OCI-LY3 (cell line): ENCODE data around the gene FERMT2.

ENCODE experiments used
- H2AFZ ChIP-seq: fragments of 200-600, 300-600 bp; shearing (Covaris generic); 2 replicates; pipeline ENCODE4 v1.6.0; 2014; ENCODE audit warnings: antibody characterized with exemption, low read depth, low read length
- H3K27ac ChIP-seq: fragments of 200-600, 300-600 bp; sonication (generic); 2 replicates; pipeline ENCODE4 v1.5.1; 2014; ENCODE audit warnings: mild to moderate bottlenecking, low read length, moderate library complexity, mixed read lengths
- H3K27me3 ChIP-seq: fragments of 200-600, 300-600 bp; sonication (generic); 2 replicates; pipeline ENCODE4 v1.6.1; 2014; ENCODE audit warnings: low read depth, low read length, mixed read lengths
- H3K36me3 ChIP-seq: fragments of 200-600, 300-600 bp; sonication (generic); replicated peaks from 2 replicates; pipeline ENCODE3; 2014; ENCODE audit warnings: low read depth, low read length, mixed read lengths
- H3K4me1 ChIP-seq: fragments of 300-600, 200-600 bp; sonication (generic); 2 replicates; pipeline ENCODE4 v1.6.1; 2014; ENCODE audit warnings: low read length, mixed read lengths
- H3K4me2 ChIP-seq: fragments of 200-600, 300-600 bp; sonication (generic); 2 replicates; pipeline ENCODE4 v1.6.1; 2014; ENCODE audit warnings: low read length, mixed read lengths
- H3K4me3 ChIP-seq: fragments of 300-600, 200-600 bp; sonication (generic); 2 replicates; pipeline ENCODE4 v1.5.1; 2014; ENCODE audit warnings: antibody characterized with exemption, mild to moderate bottlenecking, low read length, moderate library complexity
- H3K79me2 ChIP-seq: fragments of 300-600, 200-600 bp; shearing (Covaris generic); 2 replicates; pipeline ENCODE4 v1.6.1; 2014; ENCODE audit warnings: mild to moderate bottlenecking, low read length, mixed read lengths
- H3K9ac ChIP-seq: fragments of 300-600, 200-600 bp; shearing (Covaris generic); 2 replicates; pipeline ENCODE4 v1.6.0; 2014; ENCODE audit warnings: mild to moderate bottlenecking, low read length, moderate library complexity
- H3K9me3 ChIP-seq: fragments of 200-600, 300-600 bp; shearing (Covaris generic); 2 replicates; pipeline ENCODE4 v1.6.1; 2014; ENCODE audit warnings: low read length, mixed read lengths; ENCODE audit not compliant: insufficient read depth
- H4K20me1 ChIP-seq: fragments of 200-600, 300-600 bp; sonication (generic); 2 replicates; pipeline ENCODE4 v1.6.1; 2016; ENCODE audit warnings: low read length, mixed read lengths; ENCODE audit not compliant: insufficient read depth
- CTCF ChIP-seq: fragments of 200-600, 300-600 bp; sonication (generic); IDR thresholded peaks from 2 replicates; pipeline ENCODE4 v1.5.1; 2014; ENCODE audit warnings: antibody characterized with exemption, low read length, low read depth
- EZH2phosphoT487 ChIP-seq: fragments of 200-600 bp; shearing (Covaris generic); IDR thresholded peaks from 2 replicates; pipeline ENCODE4 v1.6.1; 2018; ENCODE audit warnings: antibody characterized with exemption, mixed run types, low read depth

The FERMT2 gene

GRCh38 chr14:52914295-52914694 lies 36.6 kb downstream of the FERMT2 start:
- no peak for TF ChIP-seq CTCF
- no peak for TF ChIP-seq EZH2phosphoT487
- Histone ChIP-seq H3K4me1 (peaks cover 6% of the 10 kb centered on the region), H3K9ac (no peak overlapping the region), H3K27me3 (no peaks in the 10 kb centered on the region), H3K27ac (no peak overlapping the region), H3K9me3 (no peaks in the 10 kb centered on the region), H3K36me3 (no peaks in the 10 kb centered on the region), H3K4me2 (no peak overlapping the region), H3K79me2 (no peaks in the 10 kb centered on the region), H4K20me1 (no peaks in the 10 kb centered on the region), H2AFZ (no peak overlapping the region), H3K4me3 (no peak overlapping the region)

DNA sequence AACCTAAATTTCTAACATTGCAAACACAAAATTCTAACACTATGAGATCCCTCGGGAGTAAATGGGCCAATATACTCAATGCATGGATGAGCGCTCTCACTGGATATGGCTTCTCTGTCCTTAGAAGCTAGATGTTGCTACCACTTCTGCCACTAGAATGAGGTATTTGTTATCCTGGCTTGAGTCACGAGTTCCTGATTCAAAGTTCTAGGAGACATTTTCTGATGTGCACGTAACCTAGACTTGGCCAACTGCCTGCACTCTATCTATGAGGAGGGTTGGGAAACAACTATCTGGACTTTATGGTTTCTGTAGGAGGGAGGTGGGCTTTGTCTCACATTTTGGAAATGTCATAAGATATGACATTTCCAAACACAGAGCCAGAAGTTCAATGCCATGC lies 37.6 kb downstream of the FERMT2 start:
- Histone ChIP-seq H4K20me1 (no peaks in the 10 kb centered on the region), H3K27ac (no peak overlapping the region), H3K4me2 (no peak overlapping the region), H3K36me3 (no peaks in the 10 kb centered on the region), H3K4me3 (no peak overlapping the region), H3K9ac (no peak overlapping the region), H3K27me3 (no peaks in the 10 kb centered on the region), H3K79me2 (no peaks in the 10 kb centered on the region), H3K9me3 (no peaks in the 10 kb centered on the region), H2AFZ (no peak overlapping the region), H3K4me1 (no peaks in the 10 kb centered on the region; the same call in 1 of the 2 replicates)
- no peak for TF ChIP-seq EZH2phosphoT487
- TF ChIP-seq CTCF = no peak

DNA sequence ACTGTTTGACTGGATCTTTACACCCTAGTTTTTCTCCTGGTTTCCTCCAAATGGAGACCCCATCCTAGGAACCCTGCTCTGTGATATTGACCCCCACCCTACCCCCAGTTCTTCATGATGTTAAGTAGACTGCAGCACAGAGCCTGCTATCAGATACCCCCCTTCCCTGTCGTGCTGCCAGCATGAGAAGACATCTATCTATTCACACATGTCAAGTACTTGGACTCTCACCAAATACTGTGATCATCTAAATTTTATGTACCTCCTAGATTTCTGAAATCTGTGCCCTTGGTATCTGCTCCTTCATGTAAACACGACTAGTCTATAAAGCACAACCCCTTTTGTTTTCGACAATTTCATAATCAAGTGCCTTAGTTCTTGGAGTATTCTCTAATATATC lies 38.9 kb downstream of the FERMT2 start:
- TF ChIP-seq CTCF (no peak), EZH2phosphoT487 (no peak)
- H4K20me1 ChIP-seq = no peaks in the 10 kb centered on the region

DNA sequence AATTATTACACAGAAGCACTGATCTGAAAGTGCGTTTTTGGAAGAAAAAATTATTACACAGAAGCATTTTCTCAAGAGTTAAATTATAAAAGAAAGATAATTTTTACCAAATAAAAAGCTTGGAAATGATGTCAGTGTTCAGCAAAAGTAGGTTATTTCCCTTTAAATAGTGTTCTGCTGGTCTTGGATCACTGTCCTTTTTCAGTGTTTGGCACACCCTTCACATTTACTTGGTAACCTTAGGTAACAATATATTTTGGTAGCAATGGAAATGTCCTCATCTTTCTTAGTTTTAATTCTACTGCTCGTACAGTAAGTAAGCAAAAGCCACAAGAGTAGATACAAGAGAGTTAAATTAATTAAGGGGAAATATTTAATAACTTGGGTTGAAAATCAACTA lies 40.3 kb downstream of the FERMT2 start:
- Histone ChIP-seq H3K27me3 (no peaks in the 10 kb centered on the region), H3K9me3 (no peaks in the 10 kb centered on the region), H3K4me3 (no peak overlapping the region), H3K79me2 (no peaks in the 10 kb centered on the region), H3K4me1 (no peaks in the 10 kb centered on the region), H3K36me3 (no peaks in the 10 kb centered on the region), H3K9ac (no peak overlapping the region), H4K20me1 (no peaks in the 10 kb centered on the region), H2AFZ (no peak overlapping the region), H3K27ac (no peak overlapping the region), H3K4me2 (no peak overlapping the region)
- no peak for TF ChIP-seq CTCF
- no peak for TF ChIP-seq EZH2phosphoT487

More for the DNA sequence above, 38.9 kb downstream of the FERMT2 start:
- H3K4me3 ChIP-seq = no peak overlapping the region
- no peaks in the 10 kb centered on the region for H3K36me3 ChIP-seq
- no peaks in the 10 kb centered on the region for H3K9me3 ChIP-seq
- no peaks in the 10 kb centered on the region for H3K79me2 ChIP-seq
- H3K27ac ChIP-seq = no peak overlapping the region
- H3K27me3 ChIP-seq = no peaks in the 10 kb centered on the region
- no peak overlapping the region for H3K4me2 ChIP-seq
- H3K4me1 ChIP-seq = no peaks in the 10 kb centered on the region
- H2AFZ ChIP-seq = no peak overlapping the region
- H3K9ac ChIP-seq = no peak overlapping the region
